PC-3 (cell line): ENCODE measurements around the gene CDH13. TPM values are rescaled to one million over a fixed set of nuclear protein-coding genes. Genes with fewer than 3 reads are reported as not detected.

Experiments
- ATAC-seq: fragments of 200-7000 bp; cut with Tn5 transposase; 2 replicates; pipeline ENCODE4 v1.9.1; 2020; ENCODE audit warnings: mild to moderate bottlenecking, moderate library complexity
- BruUV-seq: library from RNA; stranded (reverse); fragments of 400-500 nt; replicated peaks from 2 replicates; lab custom pipeline; 2021; lab: Mats Ljungman, UMichigan
- CTCF ChIA-PET: fragments of 300-600 bp; sonication (Branson Sonifier 250); formaldehyde crosslinking; loops from one replicate; lab custom pipeline; 2022; ENCODE audit warnings: antibody characterized with exemption; lab: Charles Lee
- POLR2A ChIA-PET: fragments of 300-600 bp; sonication (Branson Sonifier 250); formaldehyde crosslinking; loops from one replicate; lab custom pipeline; 2022; ENCODE audit warnings: antibody characterized with exemption; ENCODE audit not compliant: unreplicated experiment; lab: Charles Lee
- DNase-seq: peaks from one replicate; pipeline ENCODE4 v3.0.0-alpha.2; 2015
- H2AFZ ChIP-seq: fragments of 300-600 bp; sonication (generic); 2 replicates; pipeline ENCODE4 v1.6.0; 2016; ENCODE audit warnings: antibody characterized with exemption, low read length
- H3F3A ChIP-seq: fragments of 300-600 bp; sonication (generic); one replicate; pipeline ENCODE4 v1.6.0; 2017; ENCODE audit warnings: antibody characterized with exemption, low read length, control low read depth, mild to moderate bottlenecking; ENCODE audit not compliant: unreplicated experiment
- H3K27ac ChIP-seq: fragments of 300-600 bp; sonication (generic); 2 replicates; pipeline ENCODE4 v1.5.1; 2016; ENCODE audit warnings: mild to moderate bottlenecking, low read length
- H3K27me3 ChIP-seq: fragments of 300-600 bp; sonication (generic); 2 replicates; pipeline ENCODE4 v1.6.1; 2016; ENCODE audit warnings: low read length, mixed read lengths
- H3K36me3 ChIP-seq: fragments of 300-600 bp; sonication (generic); 2 replicates; pipeline ENCODE4 v1.6.1; 2016; ENCODE audit warnings: low read depth, mixed run types, low read length, mixed read lengths
- H3K4me1 ChIP-seq: fragments of 300-600 bp; sonication (generic); 2 replicates; pipeline ENCODE4 v1.5.1; 2016; ENCODE audit warnings: low read length; ENCODE audit not compliant: insufficient read depth
- H3K4me2 ChIP-seq: fragments of 300-600 bp; sonication (generic); 2 replicates; pipeline ENCODE4 v1.6.0; 2016; ENCODE audit warnings: low read length
- H3K4me3 ChIP-seq: fragments of 300-600 bp; sonication (generic); 2 replicates; pipeline ENCODE4 v1.5.1; 2016; ENCODE audit warnings: mild to moderate bottlenecking, low read length, mixed read lengths
- H3K79me2 ChIP-seq: fragments of 300-600 bp; sonication (generic); 2 replicates; pipeline ENCODE4 v1.6.1; 2017; ENCODE audit warnings: low read length, mixed read lengths
- H3K9ac ChIP-seq: fragments of 300-600 bp; sonication (generic); 2 replicates; pipeline ENCODE4 v1.6.0; 2016; ENCODE audit warnings: mild to moderate bottlenecking, low read length
- H3K9me2 ChIP-seq: fragments of 300-600 bp; sonication (generic); replicated peaks from 2 replicates; pipeline ENCODE4 v1.6.1; 2016; ENCODE audit warnings: mixed run types, low read length, mixed read lengths
- H3K9me3 ChIP-seq: fragments of 300-600 bp; sonication (generic); 2 replicates; pipeline ENCODE4 v1.6.1; 2016; ENCODE audit warnings: low read length, mixed read lengths
- H4K20me1 ChIP-seq: fragments of 300-600 bp; sonication (generic); 2 replicates; pipeline ENCODE4 v1.6.1; 2016; ENCODE audit warnings: low read length, mixed read lengths
- EZH2 ChIP-seq: fragments of 300-600 bp; sonication (generic); IDR thresholded peaks from one replicate; pipeline ENCODE4 v1.6.1; 2017; ENCODE audit warnings: antibody characterized with exemption, mild to moderate bottlenecking, low read length; ENCODE audit not compliant: unreplicated experiment
- EZH2phosphoT487 ChIP-seq: fragments of 300-600 bp; sonication (generic); IDR thresholded peaks from 2 replicates; pipeline ENCODE4 v1.6.1; 2018; ENCODE audit warnings: mild to moderate bottlenecking, antibody characterized with exemption, low read length, borderline replicate concordance
- intact Hi-C: fragments of 100-400 bp; cut with micrococcal nuclease; formaldehyde crosslinking; loops from 2 replicates; pipeline ENCODE4 v1.9.0; 2023
- total RNA-seq: library from RNA; depleted of rRNA; stranded (reverse); fragments of >200 nt; gene quantifications from 2 replicates; pipeline ENCODE4 v1.2.3, GENCODE V29; 2014
- TF ChIP-seq, protein P1 (sequence below): fragments of 300-600 bp; sonication (generic); conservative IDR thresholded peaks from 2 replicates; pipeline ENCODE4 v1.5.1; 2017; ENCODE audit warnings: antibody characterized with exemption, low read depth, mild to moderate bottlenecking, low read length

The CDH13 gene
- total RNA-seq, 1 experiment from 2014 or later = 0.36 TPM

DNA sequence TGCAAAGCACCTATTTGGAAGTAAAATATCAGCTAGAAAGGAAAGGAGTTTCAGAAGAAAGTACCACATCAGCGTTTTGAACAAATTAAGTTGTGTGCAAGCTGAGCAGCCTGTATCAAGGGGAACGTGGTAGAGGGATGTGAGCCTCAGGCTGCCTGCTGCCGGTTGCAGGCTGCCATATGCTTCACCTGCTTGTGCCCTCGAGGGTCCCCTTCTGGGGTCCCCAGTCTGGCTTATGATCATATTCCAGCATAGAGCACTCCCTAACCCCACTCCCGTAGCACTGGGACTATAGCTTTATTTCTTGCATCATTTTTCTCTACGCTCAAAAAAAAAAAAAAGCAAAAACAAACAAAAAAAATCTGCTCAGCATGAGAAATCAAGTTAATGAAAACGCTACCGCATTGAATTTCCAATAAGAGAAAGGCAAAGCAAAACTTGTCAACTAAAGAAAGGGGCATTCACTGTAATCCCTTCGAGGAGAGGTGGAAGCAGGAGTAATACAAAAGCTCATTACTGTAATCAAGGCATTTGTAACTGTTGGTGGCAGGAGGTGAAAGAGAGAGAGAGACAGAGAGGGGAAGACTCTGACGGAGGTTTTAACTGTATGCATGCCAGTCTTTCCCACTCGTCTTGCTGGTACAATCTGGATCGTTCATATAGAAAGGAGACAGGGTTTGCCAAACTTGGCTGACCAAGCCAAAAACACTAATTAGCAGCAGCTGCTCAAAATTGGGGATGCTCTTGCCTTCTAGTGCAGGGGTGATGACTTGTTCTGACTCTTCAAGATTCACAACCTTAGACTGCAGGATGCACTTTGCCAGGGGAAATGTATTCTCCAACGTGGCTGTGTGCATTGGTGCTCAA lies 922.8 kb downstream of the CDH13 start:
- Histone ChIP-seq H3K9me2 (no peaks in the 10 kb centered on the region), H3K27me3 (no peaks in the 10 kb centered on the region), H2AFZ (no peak overlapping the region), H3K9ac (no peak overlapping the region), H3K4me2 (no peak overlapping the region), H3K4me3 (no peak overlapping the region), H4K20me1 (no peaks in the 10 kb centered on the region), H3F3A (no peaks in the 10 kb centered on the region), H3K4me1 (no peaks in the 10 kb centered on the region), H3K79me2 (no peaks in the 10 kb centered on the region), H3K36me3 (no peaks in the 10 kb centered on the region), H3K9me3 (no peaks in the 10 kb centered on the region), H3K27ac (no peak overlapping the region)
- DNase-seq = no peak
- TF ChIP-seq EZH2phosphoT487 = no peak
- TF ChIP-seq, protein P1, sequence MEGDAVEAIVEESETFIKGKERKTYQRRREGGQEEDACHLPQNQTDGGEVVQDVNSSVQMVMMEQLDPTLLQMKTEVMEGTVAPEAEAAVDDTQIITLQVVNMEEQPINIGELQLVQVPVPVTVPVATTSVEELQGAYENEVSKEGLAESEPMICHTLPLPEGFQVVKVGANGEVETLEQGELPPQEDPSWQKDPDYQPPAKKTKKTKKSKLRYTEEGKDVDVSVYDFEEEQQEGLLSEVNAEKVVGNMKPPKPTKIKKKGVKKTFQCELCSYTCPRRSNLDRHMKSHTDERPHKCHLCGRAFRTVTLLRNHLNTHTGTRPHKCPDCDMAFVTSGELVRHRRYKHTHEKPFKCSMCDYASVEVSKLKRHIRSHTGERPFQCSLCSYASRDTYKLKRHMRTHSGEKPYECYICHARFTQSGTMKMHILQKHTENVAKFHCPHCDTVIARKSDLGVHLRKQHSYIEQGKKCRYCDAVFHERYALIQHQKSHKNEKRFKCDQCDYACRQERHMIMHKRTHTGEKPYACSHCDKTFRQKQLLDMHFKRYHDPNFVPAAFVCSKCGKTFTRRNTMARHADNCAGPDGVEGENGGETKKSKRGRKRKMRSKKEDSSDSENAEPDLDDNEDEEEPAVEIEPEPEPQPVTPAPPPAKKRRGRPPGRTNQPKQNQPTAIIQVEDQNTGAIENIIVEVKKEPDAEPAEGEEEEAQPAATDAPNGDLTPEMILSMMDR = no peak
- TF ChIP-seq EZH2 = no peak
- ATAC-seq = no peak
- ChIA-PET POLR2A (no interaction called here), CTCF (no interaction called here)
- BruUV-seq = no TSS peak
- intact Hi-C loops = no loop called here

DNA sequence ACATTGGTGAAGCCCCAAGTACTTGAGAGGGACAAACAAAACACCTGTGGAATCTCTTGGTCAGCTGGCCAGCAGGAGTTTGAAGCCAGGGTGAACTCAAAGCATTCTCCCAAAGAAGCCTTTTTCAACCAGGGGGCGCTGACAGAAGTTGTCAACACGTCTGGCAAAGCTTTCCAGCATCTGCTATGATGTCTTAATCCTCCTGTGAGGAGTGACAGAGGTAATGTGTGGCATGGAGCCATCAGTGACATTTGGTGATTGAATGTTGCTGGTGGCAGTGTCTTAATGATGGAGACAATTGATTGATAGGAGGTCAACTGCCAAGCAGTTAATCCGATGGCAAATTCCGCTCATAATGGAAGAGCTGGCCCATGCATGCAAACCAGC lies 923.4 kb downstream of the CDH13 start:
- intact Hi-C loops = no loop called here
- H3K4me2 ChIP-seq = no peak overlapping the region
- no peaks in the 10 kb centered on the region for H3K4me1 ChIP-seq
- H3K27ac ChIP-seq = no peak overlapping the region
- TF ChIP-seq EZH2 = no peak
- DNase-seq (no peak), ATAC-seq (no peak)
- H4K20me1 ChIP-seq = no peaks in the 10 kb centered on the region
- no peaks in the 10 kb centered on the region for H3K36me3 ChIP-seq
- no peaks in the 10 kb centered on the region for H3K27me3 ChIP-seq
- ChIA-PET CTCF (no interaction called here), POLR2A (no interaction called here)
- H3K4me3 ChIP-seq = no peak overlapping the region
- no peak overlapping the region for H2AFZ ChIP-seq
- no peaks in the 10 kb centered on the region for H3K9me3 ChIP-seq
- H3F3A ChIP-seq = no peaks in the 10 kb centered on the region
- H3K9ac ChIP-seq = no peak overlapping the region
- H3K79me2 ChIP-seq = no peaks in the 10 kb centered on the region
- BruUV-seq = no TSS peak
- H3K9me2 ChIP-seq = no peaks in the 10 kb centered on the region

DNA sequence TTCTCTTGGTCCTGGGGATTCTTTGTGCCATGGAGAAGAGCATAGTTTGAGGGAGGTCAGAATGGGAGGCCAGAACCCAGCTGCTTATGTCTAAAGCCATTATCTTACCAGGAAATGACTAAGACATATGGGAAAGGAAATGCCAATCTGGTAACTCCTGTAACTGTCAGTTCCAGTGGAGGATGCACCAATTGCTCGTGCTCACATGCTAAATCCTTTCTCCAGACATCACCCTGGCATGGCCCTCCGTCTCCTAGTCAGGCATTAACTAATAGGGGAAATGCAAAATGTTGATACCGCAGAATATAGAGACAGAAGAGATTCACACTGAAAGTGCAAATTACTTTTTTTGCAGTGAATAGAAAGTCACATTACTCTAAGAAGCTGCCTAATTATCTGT lies 925.5 kb downstream of the CDH13 start:
- no peaks in the 10 kb centered on the region for H3K4me1 ChIP-seq
- intact Hi-C loops = no loop called here
- no TSS peak for BruUV-seq
- H4K20me1 ChIP-seq = no peaks in the 10 kb centered on the region
- no peak overlapping the region for H3K4me3 ChIP-seq
- H3K9me2 ChIP-seq = no peaks in the 10 kb centered on the region
- H3F3A ChIP-seq = no peaks in the 10 kb centered on the region
- no peak for ATAC-seq
- no peak overlapping the region for H3K9ac ChIP-seq
- TF ChIP-seq, protein P1 = no peak
- TF ChIP-seq EZH2 (no peak), EZH2phosphoT487 (no peak)
- no peak overlapping the region for H3K27ac ChIP-seq
- ChIA-PET POLR2A (no interaction called here), CTCF (no interaction called here)
- H2AFZ ChIP-seq = no peak overlapping the region
- DNase-seq = peak; percentile 2
- H3K36me3 ChIP-seq = no peaks in the 10 kb centered on the region
- H3K27me3 ChIP-seq = no peaks in the 10 kb centered on the region
- no peaks in the 10 kb centered on the region for H3K79me2 ChIP-seq
- no peak overlapping the region for H3K4me2 ChIP-seq
- no peaks in the 10 kb centered on the region for H3K9me3 ChIP-seq
